DOHH2 (cell line): Measurements from ENCODE around the gene PRR36.

Experiments used
- H3F3A ChIP-seq: fragments of 200-600 bp; sonication (generic), shearing (Covaris generic); 2 replicates; pipeline ENCODE4 v1.6.0; 2016; ENCODE audit warnings: antibody characterized with exemption, mild to moderate bottlenecking; ENCODE audit not compliant: control insufficient read depth, insufficient read depth
- H3K27ac ChIP-seq: fragments of 200-600 bp; sonication (generic); 2 replicates; pipeline ENCODE4 v1.5.1; 2014; ENCODE audit warnings: low read depth, mild to moderate bottlenecking, low read length, moderate library complexity
- H3K27me3 ChIP-seq: fragments of 200-600 bp; sonication (generic); 2 replicates; pipeline ENCODE4 v1.6.1; 2014; ENCODE audit warnings: mild to moderate bottlenecking, low read length, mixed read lengths; ENCODE audit not compliant: control insufficient read depth
- H3K36me3 ChIP-seq: fragments of 200-600 bp; sonication (generic); 2 replicates; pipeline ENCODE4 v1.6.1; 2014; ENCODE audit warnings: mild to moderate bottlenecking, low read length, moderate library complexity, mixed read lengths; ENCODE audit not compliant: control insufficient read depth
- H3K4me1 ChIP-seq: fragments of 200-600 bp; sonication (generic); 2 replicates; pipeline ENCODE4 v1.6.1; 2014; ENCODE audit warnings: mild to moderate bottlenecking, low read length, mixed read lengths; ENCODE audit not compliant: control insufficient read depth
- H3K4me2 ChIP-seq: fragments of 200-600 bp; sonication (generic); 2 replicates; pipeline ENCODE4 v1.6.0; 2014; ENCODE audit warnings: mild to moderate bottlenecking, low read length, moderate library complexity
- H3K4me3 ChIP-seq: fragments of 200-600 bp; sonication (generic); 2 replicates; pipeline ENCODE4 v1.5.1; 2014; ENCODE audit warnings: mild to moderate bottlenecking, low read length, mixed read lengths
- H3K79me2 ChIP-seq: fragments of 200-600 bp; sonication (generic); 2 replicates; pipeline ENCODE4 v1.6.1; 2014; ENCODE audit warnings: mild to moderate bottlenecking, low read length, mixed read lengths; ENCODE audit not compliant: control insufficient read depth
- H3K9me2 ChIP-seq: fragments of 200-600 bp; sonication (generic); replicated peaks from 2 replicates; pipeline ENCODE4 v1.6.1; 2014; ENCODE audit warnings: mild to moderate bottlenecking, low read length, mixed read lengths; ENCODE audit not compliant: control insufficient read depth
- H3K9me3 ChIP-seq: fragments of 200-600 bp; sonication (generic); 2 replicates; pipeline ENCODE4 v1.6.1; 2014; ENCODE audit warnings: antibody characterized with exemption, low read length, mixed read lengths; ENCODE audit not compliant: control insufficient read depth, insufficient read depth
- H4K20me1 ChIP-seq: fragments of 200-600 bp; sonication (generic); 2 replicates; pipeline ENCODE4 v1.6.0; 2014; ENCODE audit warnings: low read depth, mild to moderate bottlenecking, antibody characterized with exemption, low read length, moderate library complexity; ENCODE audit not compliant: control insufficient read depth, insufficient read depth
- EZH2phosphoT487 ChIP-seq: fragments of 200-600 bp; sonication (generic); IDR thresholded peaks from 2 replicates; pipeline ENCODE4 v1.6.1; 2017; ENCODE audit warnings: borderline replicate concordance, mild to moderate bottlenecking, antibody characterized with exemption, low read length, moderate library complexity, mixed read lengths
- TF ChIP-seq, protein P1 (sequence below): fragments of 200-600 bp; sonication (generic); IDR thresholded peaks from one replicate; pipeline ENCODE4 v1.5.1; 2014; ENCODE audit warnings: antibody characterized with exemption, mild to moderate bottlenecking, low read depth, low read length; ENCODE audit not compliant: poor library complexity, severe bottlenecking

PRR36 gene

DNA sequence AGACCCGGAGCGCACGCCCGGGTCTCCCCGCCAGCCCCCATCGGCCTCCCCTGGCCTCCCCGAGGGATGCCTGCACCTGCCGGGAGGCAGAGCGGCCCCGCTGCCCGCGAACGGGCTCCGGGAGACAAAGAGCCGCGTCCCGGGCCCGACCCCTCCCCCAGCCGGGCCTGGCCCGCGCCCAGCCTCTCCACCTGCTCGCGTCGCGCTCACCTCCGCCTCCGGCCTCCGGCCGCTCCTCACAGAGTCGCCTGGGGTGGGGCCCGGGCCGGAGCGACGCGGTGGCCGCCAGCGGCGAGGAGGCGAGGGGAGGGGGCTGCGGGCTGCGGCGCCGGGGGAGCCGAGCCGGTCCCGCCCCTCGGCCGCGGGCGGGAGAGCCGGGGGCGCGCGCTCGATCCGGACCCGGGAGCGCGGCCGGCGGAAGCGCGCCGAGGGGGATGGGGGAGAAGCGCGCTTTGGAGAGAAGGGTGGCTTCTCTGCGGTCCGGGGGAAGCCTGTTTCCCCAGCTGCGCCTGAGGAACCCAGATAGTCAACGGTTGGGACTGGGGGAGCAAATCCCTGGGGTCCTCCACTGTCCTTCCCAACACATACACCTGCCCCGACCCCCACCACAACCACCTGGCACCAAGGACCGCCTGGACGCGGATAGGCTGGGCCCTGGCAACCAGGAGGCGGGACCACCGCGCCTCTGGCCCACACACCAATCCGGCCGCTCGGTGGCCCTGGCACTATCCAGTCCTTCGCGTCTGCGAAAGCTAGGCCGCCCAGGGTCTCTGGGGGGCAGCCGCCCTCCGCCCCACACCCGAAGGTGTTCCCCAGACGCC, at the start of gene PRR36:
Gene PRR36, minus strand, starts transcription at position 315 of the 821 bp plus-strand sequence. CDS start 701 bp downstream, outside the sequence.
- no peak; the same call in 1 of the 2 replicates for TF ChIP-seq EZH2phosphoT487
- TF ChIP-seq, protein P1, sequence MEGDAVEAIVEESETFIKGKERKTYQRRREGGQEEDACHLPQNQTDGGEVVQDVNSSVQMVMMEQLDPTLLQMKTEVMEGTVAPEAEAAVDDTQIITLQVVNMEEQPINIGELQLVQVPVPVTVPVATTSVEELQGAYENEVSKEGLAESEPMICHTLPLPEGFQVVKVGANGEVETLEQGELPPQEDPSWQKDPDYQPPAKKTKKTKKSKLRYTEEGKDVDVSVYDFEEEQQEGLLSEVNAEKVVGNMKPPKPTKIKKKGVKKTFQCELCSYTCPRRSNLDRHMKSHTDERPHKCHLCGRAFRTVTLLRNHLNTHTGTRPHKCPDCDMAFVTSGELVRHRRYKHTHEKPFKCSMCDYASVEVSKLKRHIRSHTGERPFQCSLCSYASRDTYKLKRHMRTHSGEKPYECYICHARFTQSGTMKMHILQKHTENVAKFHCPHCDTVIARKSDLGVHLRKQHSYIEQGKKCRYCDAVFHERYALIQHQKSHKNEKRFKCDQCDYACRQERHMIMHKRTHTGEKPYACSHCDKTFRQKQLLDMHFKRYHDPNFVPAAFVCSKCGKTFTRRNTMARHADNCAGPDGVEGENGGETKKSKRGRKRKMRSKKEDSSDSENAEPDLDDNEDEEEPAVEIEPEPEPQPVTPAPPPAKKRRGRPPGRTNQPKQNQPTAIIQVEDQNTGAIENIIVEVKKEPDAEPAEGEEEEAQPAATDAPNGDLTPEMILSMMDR, result no peak
- Histone ChIP-seq H3K4me3 (no peak within 1 kb of the TSS), H3K4me1 (peaks cover 38% of the 10 kb centered on the region), H3K9me2 (no peaks in the 10 kb centered on the region), H3F3A (peaks cover 9% of the 10 kb centered on the region), H4K20me1 (no peaks in the 10 kb centered on the region), H3K27me3 (peaks cover 13% of the 10 kb centered on the region), H3K9me3 (no peaks in the 10 kb centered on the region; the same call in 1 of the 2 replicates), H3K79me2 (no peaks in the 10 kb centered on the region), H3K4me2 (peak within 1 kb of the TSS; percentile 29; the same call in 1 of the 2 replicates), H3K27ac (no peak within 1 kb of the TSS), H3K36me3 (no peaks in the 10 kb centered on the region)

GRCh38 chr19:7923295-7924191, 49.4 kb upstream of the PRR36 start:
- Histone ChIP-seq H3K79me2 (no peaks in the 10 kb centered on the region), H3K36me3 (peaks cover 10% of the 10 kb centered on the region), H3K4me1 (peaks cover 33% of the 10 kb centered on the region), H3K9me3 (no peaks in the 10 kb centered on the region), H3K27ac (no peak overlapping the region), H4K20me1 (peaks cover 10% of the 10 kb centered on the region; the same call in 1 of the 2 replicates), H3K27me3 (peaks cover 6% of the 10 kb centered on the region), H3F3A (peaks cover 9% of the 10 kb centered on the region; the same call in 1 of the 2 replicates), H3K9me2 (no peaks in the 10 kb centered on the region), H3K4me2 (no peak overlapping the region), H3K4me3 (no peak overlapping the region)
- TF ChIP-seq EZH2phosphoT487, result no peak
- TF ChIP-seq, protein P1, result no peak

DNA sequence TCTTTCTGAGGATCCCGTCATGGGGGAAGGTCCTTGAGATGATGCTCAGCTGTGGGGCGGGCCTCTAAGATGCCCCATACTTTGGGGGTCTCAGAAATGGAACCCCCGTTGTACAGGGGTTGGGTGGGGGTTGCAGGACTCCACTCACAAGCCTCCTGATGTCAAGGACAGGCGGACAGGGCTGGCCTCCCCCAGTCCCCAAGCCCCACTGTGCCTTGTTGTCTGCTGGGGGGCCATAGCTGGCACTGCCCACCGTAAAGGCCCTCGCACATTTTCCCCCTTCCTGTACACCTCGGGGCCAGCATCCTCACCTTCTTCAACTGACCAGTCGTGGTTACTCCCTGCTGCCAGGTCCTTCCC, 48.6 kb upstream of the PRR36 start:
- Histone ChIP-seq H3K9me3 (no peaks in the 10 kb centered on the region), H3F3A (peaks cover 8% of the 10 kb centered on the region; the same call in 1 of the 2 replicates), H3K4me3 (no peak overlapping the region), H3K27me3 (peaks cover 13% of the 10 kb centered on the region), H3K4me2 (no peak overlapping the region), H3K27ac (no peak overlapping the region), H3K79me2 (no peaks in the 10 kb centered on the region), H3K36me3 (peaks cover 8% of the 10 kb centered on the region), H3K9me2 (no peaks in the 10 kb centered on the region), H4K20me1 (peaks cover 10% of the 10 kb centered on the region; the same call in 1 of the 2 replicates), H3K4me1 (peaks cover 35% of the 10 kb centered on the region)
- TF ChIP-seq, protein P1, result no peak
- TF ChIP-seq EZH2phosphoT487, result no peak
